Parathyroid adenoma (tissue), 2 donors: ENCODE results near the gene ZNF862.

Experiments
- H2AFZ ChIP-seq: fragments of 300-600 bp; sonication (generic); one replicate; pipeline ENCODE4 v1.7.0; 2017; ENCODE audit warnings: antibody characterized with exemption, mild to moderate bottlenecking
- H3K27ac ChIP-seq: fragments of 300-600 bp; sonication (generic); one replicate; pipeline ENCODE4 v1.7.0; 2017
- H3K27me3 ChIP-seq: fragments of 300-600 bp; sonication (generic); one replicate; pipeline ENCODE4 v1.7.0; 2017; ENCODE audit warnings: low read length; ENCODE audit not compliant: control insufficient read depth, insufficient read depth
- H3K36me3 ChIP-seq: fragments of 300-600 bp; sonication (generic); one replicate; pipeline ENCODE4 v1.7.0; 2017; ENCODE audit warnings: low read length; ENCODE audit not compliant: control insufficient read depth, insufficient read depth
- H3K4me1 ChIP-seq: fragments of 300-600 bp; sonication (generic); one replicate; pipeline ENCODE4 v1.7.0; 2017; ENCODE audit warnings: control low read depth
- H3K4me2 ChIP-seq: fragments of 300-600 bp; sonication (generic); one replicate; pipeline ENCODE4 v1.7.0; 2017; ENCODE audit warnings: low read length
- H3K4me3 ChIP-seq: fragments of 300-600 bp; sonication (generic); one replicate; pipeline ENCODE4 v1.7.0; 2017; ENCODE audit warnings: low read depth, low read length
- H3K79me2 ChIP-seq: fragments of 300-600 bp; sonication (generic); one replicate; pipeline ENCODE4 v1.7.0; 2017; ENCODE audit warnings: control low read depth
- H3K9ac ChIP-seq: fragments of 300-600 bp; sonication (generic); one replicate; pipeline ENCODE4 v1.7.0; 2017; ENCODE audit warnings: mild to moderate bottlenecking
- H3K9me3 ChIP-seq: fragments of 300-600 bp; sonication (generic); one replicate; pipeline ENCODE4 v1.7.0; 2017; ENCODE audit warnings: low read length; ENCODE audit not compliant: control insufficient read depth
- TF ChIP-seq, protein P1 (sequence below): fragments of 300-600 bp; sonication (generic); IDR thresholded peaks from one replicate; pipeline ENCODE4 v1.7.0; 2017; ENCODE audit warnings: antibody characterized with exemption, mild to moderate bottlenecking
- donor health status: primary hyperparathyroidism.

The ZNF862 gene

DNA sequence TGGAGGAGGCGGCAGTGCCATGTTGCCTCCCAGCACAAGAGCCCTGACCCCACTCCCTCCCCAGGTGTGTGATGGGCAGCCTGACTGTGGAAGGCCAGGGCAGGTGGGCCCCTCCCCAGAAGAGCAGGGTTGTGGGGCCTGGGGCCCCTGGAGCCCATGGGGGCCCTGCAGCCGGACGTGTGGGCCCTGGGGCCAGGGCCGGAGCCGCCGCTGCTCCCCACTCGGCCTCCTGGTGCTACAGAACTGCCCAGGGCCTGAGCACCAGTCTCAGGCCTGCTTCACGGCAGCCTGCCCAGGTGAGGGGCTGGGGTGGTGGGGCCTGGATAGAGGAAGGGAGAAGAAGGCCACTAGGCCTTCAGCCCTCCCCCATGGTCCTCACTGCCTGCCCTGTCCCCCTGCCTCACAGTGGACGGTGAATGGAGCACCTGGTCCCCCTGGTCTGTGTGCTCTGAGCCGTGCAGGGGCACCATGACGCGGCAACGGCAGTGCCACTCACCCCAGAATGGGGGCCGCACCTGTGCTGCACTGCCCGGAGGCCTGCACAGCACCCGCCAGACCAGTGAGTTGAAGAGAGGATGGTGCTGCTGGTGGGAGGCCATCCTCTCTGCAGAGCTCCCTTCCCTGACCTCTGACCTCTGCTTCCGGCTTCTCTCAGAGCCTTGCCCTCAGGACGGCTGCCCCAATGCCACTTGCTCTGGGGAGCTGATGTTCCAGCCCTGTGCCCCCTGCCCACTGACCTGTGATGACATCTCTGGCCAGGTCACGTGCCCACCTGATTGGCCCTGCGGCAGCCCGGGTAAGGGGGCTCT, 46.6 kb upstream of the ZNF862 start:
- TF ChIP-seq, protein P1, sequence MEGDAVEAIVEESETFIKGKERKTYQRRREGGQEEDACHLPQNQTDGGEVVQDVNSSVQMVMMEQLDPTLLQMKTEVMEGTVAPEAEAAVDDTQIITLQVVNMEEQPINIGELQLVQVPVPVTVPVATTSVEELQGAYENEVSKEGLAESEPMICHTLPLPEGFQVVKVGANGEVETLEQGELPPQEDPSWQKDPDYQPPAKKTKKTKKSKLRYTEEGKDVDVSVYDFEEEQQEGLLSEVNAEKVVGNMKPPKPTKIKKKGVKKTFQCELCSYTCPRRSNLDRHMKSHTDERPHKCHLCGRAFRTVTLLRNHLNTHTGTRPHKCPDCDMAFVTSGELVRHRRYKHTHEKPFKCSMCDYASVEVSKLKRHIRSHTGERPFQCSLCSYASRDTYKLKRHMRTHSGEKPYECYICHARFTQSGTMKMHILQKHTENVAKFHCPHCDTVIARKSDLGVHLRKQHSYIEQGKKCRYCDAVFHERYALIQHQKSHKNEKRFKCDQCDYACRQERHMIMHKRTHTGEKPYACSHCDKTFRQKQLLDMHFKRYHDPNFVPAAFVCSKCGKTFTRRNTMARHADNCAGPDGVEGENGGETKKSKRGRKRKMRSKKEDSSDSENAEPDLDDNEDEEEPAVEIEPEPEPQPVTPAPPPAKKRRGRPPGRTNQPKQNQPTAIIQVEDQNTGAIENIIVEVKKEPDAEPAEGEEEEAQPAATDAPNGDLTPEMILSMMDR = no peak
- H3K9ac ChIP-seq = no peak overlapping the region

DNA sequence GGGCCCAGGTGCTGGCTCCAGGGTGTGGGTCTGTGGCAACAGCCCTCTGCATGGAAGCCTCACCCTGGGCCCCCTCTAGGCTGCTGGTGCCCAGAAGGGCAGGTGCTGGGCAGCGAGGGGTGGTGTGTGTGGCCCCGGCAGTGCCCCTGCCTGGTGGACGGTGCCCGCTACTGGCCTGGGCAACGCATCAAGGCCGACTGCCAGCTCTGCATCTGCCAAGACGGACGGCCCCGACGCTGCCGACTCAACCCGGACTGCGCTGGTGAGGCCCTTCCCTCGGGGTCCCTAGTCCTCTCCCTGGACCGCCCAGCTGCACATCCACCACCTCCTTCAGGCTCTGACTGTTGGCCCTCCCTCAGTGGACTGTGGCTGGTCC, 46.0 kb upstream of the ZNF862 start:
- Histone ChIP-seq H3K4me3 (no peak overlapping the region), H3K27me3 (no peaks in the 10 kb centered on the region), H3K4me2 (no peak overlapping the region), H3K9me3 (no peaks in the 10 kb centered on the region), H3K9ac (no peak overlapping the region), H3K4me1 (peaks cover 3% of the 10 kb centered on the region), H3K36me3 (no peaks in the 10 kb centered on the region), H3K79me2 (no peaks in the 10 kb centered on the region), H3K27ac (no peak overlapping the region), H2AFZ (no peak overlapping the region)
- TF ChIP-seq, protein P1 = no peak

More for the DNA sequence above, 46.6 kb upstream of the ZNF862 start:
- Histone ChIP-seq H2AFZ (no peak overlapping the region), H3K27me3 (no peaks in the 10 kb centered on the region), H3K4me2 (no peak overlapping the region), H3K9me3 (no peaks in the 10 kb centered on the region), H3K79me2 (no peaks in the 10 kb centered on the region), H3K4me3 (no peak overlapping the region), H3K27ac (no peak overlapping the region), H3K36me3 (no peaks in the 10 kb centered on the region), H3K4me1 (peaks cover 3% of the 10 kb centered on the region)

DNA sequence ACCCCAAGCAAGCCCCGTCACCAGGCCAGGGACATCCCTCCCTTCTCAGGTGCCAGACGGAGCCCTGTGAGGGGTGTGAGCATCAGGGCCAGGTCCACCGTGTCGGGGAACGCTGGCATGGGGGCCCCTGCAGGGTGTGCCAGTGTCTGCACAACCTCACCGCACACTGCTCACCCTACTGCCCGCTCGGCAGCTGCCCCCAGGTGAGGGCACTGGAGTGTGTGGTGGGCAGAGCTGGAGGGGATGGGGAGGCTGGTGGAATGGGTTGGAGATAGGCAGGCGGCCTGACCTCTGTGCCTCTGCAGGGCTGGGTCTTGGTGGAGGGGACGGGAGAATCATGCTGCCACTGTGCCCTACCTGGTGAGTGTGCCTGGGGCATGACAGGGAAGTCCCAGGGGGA, 44.9 kb upstream of the ZNF862 start:
- no peaks in the 10 kb centered on the region for H3K79me2 ChIP-seq
- H2AFZ ChIP-seq = no peak overlapping the region
- H3K4me1 ChIP-seq = no peaks in the 10 kb centered on the region
- H3K27me3 ChIP-seq = no peaks in the 10 kb centered on the region
- no peak overlapping the region for H3K4me3 ChIP-seq
- TF ChIP-seq, protein P1 = no peak
- H3K36me3 ChIP-seq = no peaks in the 10 kb centered on the region
- H3K4me2 ChIP-seq = no peak overlapping the region
- H3K9ac ChIP-seq = no peak overlapping the region
- H3K27ac ChIP-seq = no peak overlapping the region
- no peaks in the 10 kb centered on the region for H3K9me3 ChIP-seq

DNA sequence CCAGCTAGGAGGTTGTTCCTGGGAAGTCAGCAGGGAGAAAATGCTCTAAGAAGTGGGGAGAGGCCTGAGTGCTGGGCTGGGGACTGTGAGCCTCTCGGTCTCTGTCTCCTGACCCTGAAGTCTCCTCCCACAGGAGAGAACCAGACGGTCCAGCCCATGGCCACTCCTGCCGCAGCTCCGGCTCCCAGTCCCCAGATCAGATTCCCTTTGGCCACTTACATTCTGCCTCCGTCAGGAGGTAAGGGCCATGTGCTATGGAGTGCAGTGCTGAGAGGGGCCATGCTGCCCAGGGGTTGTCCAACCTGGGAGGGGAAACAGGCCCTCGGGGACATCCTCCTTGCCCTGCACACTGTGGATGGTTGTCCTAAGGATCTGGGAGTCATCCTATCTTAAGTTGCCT, 43.5 kb upstream of the ZNF862 start:
- H3K9ac ChIP-seq = no peak overlapping the region
- H3K4me2 ChIP-seq = no peak overlapping the region
- H2AFZ ChIP-seq = peak overlapping the region; percentile 59
- H3K9me3 ChIP-seq = no peaks in the 10 kb centered on the region
- no peaks in the 10 kb centered on the region for H3K79me2 ChIP-seq
- no peaks in the 10 kb centered on the region for H3K27me3 ChIP-seq
- H3K36me3 ChIP-seq = no peaks in the 10 kb centered on the region
- H3K4me3 ChIP-seq = no peak overlapping the region
- H3K4me1 ChIP-seq = no peaks in the 10 kb centered on the region
- TF ChIP-seq, protein P1 = no peak
- no peak overlapping the region for H3K27ac ChIP-seq

DNA sequence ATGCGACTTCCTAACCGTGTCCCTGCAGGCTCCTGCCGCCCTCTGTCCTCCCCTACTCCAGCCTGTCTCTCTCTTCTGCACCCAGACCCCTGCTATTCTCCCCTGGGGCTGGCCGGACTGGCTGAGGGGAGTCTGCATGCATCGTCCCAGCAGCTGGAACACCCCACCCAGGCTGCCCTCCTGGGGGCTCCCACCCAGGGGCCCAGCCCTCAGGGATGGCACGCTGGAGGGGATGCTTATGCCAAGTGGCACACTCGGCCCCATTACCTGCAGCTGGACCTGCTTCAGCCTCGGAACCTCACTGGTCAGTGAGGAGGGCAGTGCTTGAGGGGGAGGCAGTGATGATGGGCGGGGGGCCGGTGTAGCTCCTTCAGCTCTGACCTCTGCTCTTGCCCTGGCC, 43.0 kb upstream of the ZNF862 start:
- H3K79me2 ChIP-seq = no peaks in the 10 kb centered on the region
- H3K9me3 ChIP-seq = no peaks in the 10 kb centered on the region
- TF ChIP-seq, protein P1 = no peak

More for the DNA sequence above, 43.0 kb upstream of the ZNF862 start:
- Histone ChIP-seq H3K4me1 (no peaks in the 10 kb centered on the region), H3K27me3 (no peaks in the 10 kb centered on the region), H2AFZ (peak overlapping the region; percentile 59), H3K4me2 (no peak overlapping the region), H3K36me3 (no peaks in the 10 kb centered on the region), H3K9ac (no peak overlapping the region), H3K27ac (no peak overlapping the region), H3K4me3 (no peak overlapping the region)
